Measurements from ENCODE around the gene SERTAD1. TPM values are rescaled to one million over a fixed set of nuclear protein-coding genes. Genes with fewer than 3 reads are reported as not detected.

Gene SERTAD1
- total and polyA plus RNA-seq, 4 experiments from 2014 or later, result 5.4 to 11.3 (median 10.6) TPM

Other genes starting within 250 kb of the SERTAD1 start
- 10 to 100 TPM; 28.4 to 30.2 TPM for gene MAP3K10, start 234.6 kb downstream of the SERTAD1 start, total RNA-seq
- gene MAP3K10, start 234.6 kb downstream of the SERTAD1 start, polyA plus RNA-seq, result 1 to 10 TPM in 1 of 2 donors, not detected in 1; 2.0 TPM
- gene TTC9B, start 207.6 kb downstream of the SERTAD1 start, total RNA-seq, result not detected
- gene TTC9B, start 207.6 kb downstream of the SERTAD1 start, polyA plus RNA-seq, result not detected
- 1 to 10 TPM; 1.2 to 1.4 TPM for gene CCNP, start 199.3 kb downstream of the SERTAD1 start, total RNA-seq
- not detected for gene CCNP, start 199.3 kb downstream of the SERTAD1 start, polyA plus RNA-seq
- 100 to 1,000 TPM; 168 to 180 TPM for gene AKT2, start 140.6 kb downstream of the SERTAD1 start, total RNA-seq
- gene AKT2, start 140.6 kb downstream of the SERTAD1 start, polyA plus RNA-seq, result 10 to 100 TPM; 10.6 to 27.8 TPM
- gene C19orf47, start 77.6 kb downstream of the SERTAD1 start, total RNA-seq, result 10 to 100 TPM; 13.7 to 17.7 TPM
- 10 to 100 TPM; 10.0 to 10.7 TPM for gene C19orf47, start 77.6 kb downstream of the SERTAD1 start, polyA plus RNA-seq
- gene PLD3, start 77.3 kb downstream of the SERTAD1 start, total RNA-seq, result 100 to 1,000 TPM; 116 to 117 TPM
- 10 to 100 TPM; 61.0 to 74.7 TPM for gene PLD3, start 77.3 kb downstream of the SERTAD1 start, polyA plus RNA-seq
- not detected for gene HIPK4, start 35.8 kb downstream of the SERTAD1 start, total RNA-seq
- not detected for gene HIPK4, start 35.8 kb downstream of the SERTAD1 start, polyA plus RNA-seq
- gene PRX, start 12.6 kb downstream of the SERTAD1 start, total RNA-seq, result 1 to 10 TPM; 3.3 to 3.4 TPM
- gene PRX, start 12.6 kb downstream of the SERTAD1 start, polyA plus RNA-seq, result under 1 TPM in 1 of 2 donors, not detected in 1; 0.23 TPM
- 10 to 100 TPM; 17.8 to 19.4 TPM for gene SERTAD3, start 18.3 kb upstream of the SERTAD1 start, total RNA-seq
- 10 to 100 TPM in 1 of 2 donors, 1 to 10 TPM in 1; 9.4 to 11.4 TPM for gene SERTAD3, start 18.3 kb upstream of the SERTAD1 start, polyA plus RNA-seq
- gene BLVRB, start 39.8 kb upstream of the SERTAD1 start, total RNA-seq, result 10 to 100 TPM; 12.3 to 16.3 TPM
- gene BLVRB, start 39.8 kb upstream of the SERTAD1 start, polyA plus RNA-seq, result 10 to 100 TPM; 25.4 to 34.6 TPM
- under 1 TPM; 0.17 to 0.30 TPM for gene SPTBN4, start 41.0 kb upstream of the SERTAD1 start, total RNA-seq
- under 1 TPM in 1 of 2 donors, not detected in 1; 0.02 TPM for gene SPTBN4, start 41.0 kb upstream of the SERTAD1 start, polyA plus RNA-seq
- gene SHKBP1, start 150.9 kb upstream of the SERTAD1 start, total RNA-seq, result 100 to 1,000 TPM; 167 to 170 TPM
- gene SHKBP1, start 150.9 kb upstream of the SERTAD1 start, polyA plus RNA-seq, result 100 to 1,000 TPM; 137 to 155 TPM
- gene LTBP4, start 175.4 kb upstream of the SERTAD1 start, total RNA-seq, result 100 to 1,000 TPM; 157 to 158 TPM
- gene LTBP4, start 175.4 kb upstream of the SERTAD1 start, polyA plus RNA-seq, result 10 to 100 TPM; 26.0 to 49.4 TPM